ENCODE measurements around the gene RNF44.

RNF44 gene

DNA sequence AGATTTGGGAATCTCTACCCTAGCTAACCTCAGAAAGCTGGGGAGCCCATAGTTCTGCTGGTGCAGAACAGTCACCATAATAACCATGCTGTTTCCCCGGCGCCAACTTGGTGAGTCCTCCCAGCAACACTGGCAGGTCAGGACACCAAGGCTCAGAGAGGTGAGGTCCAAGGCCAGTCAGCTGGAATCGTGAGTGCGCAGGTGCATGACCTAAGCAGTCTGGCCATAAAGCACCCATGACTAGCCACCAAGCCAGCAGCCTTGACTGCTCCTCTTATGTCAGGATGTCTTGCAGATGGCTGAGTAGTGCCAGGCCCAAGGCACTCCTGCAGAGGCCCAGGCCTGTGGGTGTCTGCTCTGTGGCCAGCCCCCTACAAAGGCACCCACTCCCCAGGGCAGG lies 2.6 kb downstream of the RNF44 start:
- DNase-seq, result no peak

DNA sequence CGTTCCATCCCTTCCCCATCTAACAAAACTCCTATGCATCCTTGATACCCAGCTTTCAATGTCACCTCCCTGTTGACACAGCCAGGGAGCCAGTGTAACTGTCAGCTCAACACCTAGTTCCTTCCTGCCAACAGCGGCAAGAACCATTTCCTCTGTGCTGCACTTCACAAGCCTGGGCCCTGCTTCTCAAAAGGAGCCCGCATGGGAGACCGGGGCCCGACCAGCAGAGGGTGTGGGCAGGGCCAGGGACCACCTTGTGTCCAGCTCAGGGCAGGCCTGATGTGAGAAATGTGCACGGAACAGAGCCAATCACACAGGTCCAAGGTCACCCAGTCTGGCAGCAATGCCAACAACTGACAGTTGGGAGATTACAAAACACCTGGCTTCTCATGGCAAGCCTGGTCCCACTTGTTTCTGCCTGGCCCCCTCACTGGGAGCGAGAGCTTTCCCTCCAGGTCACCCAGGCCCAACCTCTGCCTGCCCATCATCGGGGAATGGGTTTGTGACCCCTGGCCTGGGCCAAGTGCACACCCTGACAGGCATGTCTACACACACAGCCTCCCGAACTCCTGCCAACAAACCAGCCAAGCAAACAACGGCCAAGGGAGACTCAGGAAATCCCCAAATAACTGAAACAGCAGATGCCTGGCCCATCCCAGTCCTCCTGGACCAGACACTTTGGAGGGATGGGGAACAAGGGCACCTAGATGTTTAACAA lies 3.1 kb downstream of the RNF44 start:
- DNase-seq, result no peak

DNA sequence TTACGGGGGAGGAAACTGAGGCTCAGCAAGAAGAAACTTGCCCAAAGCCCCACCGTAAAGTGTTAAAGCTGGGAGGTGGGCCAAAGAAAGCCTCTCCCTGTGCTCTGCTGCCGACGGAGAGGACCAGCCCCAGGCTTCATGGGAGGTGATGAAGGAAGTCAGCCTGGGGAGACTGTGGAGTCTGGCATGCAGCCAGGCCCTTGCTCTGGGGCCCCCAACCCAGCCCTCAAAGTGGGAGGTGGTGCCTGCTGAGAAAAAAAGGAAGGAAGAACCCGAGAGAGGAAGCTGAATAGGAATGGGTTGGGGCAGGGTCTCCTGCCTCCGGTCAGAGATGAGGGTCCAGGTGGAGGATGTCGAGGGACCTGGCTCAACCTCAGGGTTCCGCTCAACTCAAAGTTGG lies 3.8 kb downstream of the RNF44 start:
- no peak for DNase-seq

DNA sequence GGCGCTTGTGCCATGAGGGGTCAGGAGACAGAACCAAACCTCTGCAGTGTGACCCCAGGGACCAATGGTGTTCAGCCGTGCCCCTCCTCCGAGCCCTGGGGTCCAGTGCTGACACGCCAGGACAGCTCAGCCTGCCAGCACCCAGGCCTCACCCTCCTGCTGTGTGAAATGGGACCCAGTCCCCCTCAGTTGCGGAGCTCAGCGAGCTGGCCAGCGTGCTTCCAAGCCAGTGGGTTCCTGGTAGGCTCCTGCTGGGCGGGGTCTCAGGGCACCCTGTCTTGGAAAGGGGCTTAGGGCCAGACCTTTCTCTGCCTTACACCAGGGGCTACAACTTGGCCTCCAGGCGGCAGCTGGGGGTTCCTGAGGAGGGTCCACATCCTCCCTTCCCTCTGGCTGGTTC lies 4.4 kb downstream of the RNF44 start:
- DNase-seq, result no peak

DNA sequence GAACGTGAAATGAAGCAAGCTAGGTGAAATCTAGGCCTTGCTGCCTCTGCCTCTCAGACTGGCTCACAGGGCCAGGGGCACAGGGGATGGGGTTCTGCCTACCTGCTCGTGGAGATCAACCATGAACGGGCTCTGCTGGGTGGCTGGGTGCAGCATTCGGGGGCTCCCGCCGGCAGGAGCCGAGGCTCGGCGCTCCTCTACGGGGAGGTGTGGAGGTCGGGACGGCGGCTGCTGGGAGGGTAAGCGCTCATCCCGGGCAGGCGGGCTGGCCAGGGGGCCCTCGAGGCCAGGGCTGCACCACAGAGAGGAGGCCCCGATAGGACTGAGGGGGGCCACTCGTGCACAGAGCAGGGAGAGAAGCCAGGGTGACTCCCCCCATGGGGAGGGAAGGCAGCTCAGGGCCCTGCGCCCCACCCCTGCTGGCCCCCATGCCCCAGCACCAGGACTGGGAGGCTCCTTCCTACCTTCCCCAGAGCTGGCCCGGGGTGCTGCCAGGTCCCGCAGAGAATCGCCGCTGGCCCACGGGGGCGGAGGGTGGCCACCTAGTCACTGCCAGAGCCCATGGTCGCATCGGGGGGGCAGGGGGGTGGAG lies 5.2 kb downstream of the RNF44 start:
- no peak for DNase-seq

DNA sequence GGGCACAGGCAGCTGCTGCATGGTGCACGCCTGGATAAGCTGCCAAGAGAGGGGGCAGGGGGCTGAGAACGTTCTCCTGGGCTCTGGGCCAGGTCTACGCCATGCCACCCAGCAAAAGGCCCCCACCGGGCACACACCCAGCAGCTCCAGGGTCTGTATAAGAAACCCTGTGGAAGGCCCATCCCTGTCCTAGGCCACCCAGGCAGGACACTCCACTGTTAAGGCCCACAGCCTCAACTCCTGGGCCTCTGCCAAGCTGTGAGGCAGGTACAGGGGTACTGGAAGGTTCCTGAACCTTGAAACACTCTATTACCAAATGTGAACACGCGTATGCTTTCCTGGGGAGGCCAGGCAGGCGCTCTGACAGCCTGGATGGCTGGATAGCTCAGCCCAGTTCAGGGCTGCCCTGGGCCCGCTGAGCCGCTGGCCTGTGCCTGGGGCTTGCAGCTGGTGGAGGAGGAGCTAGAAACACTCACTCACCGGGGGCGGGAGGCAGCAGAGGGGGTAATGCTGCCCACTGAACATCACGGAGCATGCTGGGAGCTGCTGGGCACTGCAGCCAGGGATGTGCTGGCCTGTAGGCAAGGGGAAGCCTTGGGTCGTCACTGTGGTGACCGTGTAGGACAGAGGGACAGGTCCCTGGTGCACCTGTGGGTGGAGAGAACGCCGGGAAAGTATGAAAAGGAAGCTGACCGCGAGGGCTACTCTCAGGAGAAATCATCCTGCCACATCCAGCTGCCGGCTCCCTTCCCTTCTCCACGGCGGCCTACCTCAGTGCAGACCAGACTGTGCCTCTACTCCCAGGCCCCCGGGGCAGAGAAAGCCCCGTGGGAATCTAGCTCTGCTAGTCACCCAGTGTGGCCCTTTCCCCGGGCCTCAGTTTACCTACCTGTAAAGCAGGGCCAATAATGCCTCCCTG lies 6.0 kb downstream of the RNF44 start:
- DNase-seq, result no peak

DNA sequence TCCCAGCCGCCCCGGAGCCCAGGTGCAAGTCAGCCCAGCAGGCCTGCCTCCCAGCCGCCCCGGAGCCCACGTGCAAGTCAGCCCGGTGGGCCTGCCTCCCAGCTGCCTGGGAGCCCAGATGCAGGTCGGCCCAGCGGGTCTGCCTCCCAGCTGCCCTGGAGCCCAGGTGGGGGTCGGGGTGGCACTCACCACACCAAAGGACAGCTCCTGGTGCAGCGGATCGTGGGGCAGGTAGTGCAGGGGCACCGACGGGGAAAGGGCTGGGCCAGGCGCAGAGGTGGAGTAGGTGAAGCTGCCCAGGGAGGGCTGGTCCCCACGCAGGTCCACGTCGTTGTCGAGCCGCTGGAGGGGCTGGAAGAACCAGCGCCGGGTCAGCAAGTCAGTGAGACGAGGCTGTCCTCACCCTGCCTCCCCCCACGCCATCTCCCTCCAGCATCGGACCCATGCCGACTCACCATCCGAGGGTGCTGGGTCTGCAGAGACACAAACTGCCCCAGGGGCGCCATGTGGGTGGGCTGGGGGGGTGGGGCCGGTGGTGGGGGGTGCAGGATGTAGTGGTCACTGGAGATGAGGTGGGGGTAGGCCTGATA lies 6.7 kb downstream of the RNF44 start:
- DNase-seq, result no peak

DNA sequence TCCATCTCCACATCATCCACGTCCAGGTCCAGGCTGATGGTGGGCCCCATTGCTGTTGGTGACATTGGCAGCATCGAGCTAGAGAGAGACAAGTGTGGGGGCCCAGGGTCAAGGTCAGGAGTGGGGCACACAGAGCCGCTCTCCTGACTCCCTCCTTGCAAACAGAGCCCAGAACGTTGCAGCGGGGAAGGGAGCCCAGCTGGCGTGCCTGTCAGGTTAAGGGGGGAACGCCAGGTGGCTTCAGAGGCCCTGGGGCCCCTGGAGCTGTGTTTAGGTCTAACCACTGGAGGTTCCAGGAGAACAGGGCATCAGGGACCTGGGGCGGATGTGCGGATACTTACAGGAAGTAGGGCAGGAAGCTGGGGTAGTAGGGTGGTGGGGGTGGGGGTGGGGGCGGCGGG lies 7.5 kb downstream of the RNF44 start:
- DNase-seq, result no peak

DNA sequence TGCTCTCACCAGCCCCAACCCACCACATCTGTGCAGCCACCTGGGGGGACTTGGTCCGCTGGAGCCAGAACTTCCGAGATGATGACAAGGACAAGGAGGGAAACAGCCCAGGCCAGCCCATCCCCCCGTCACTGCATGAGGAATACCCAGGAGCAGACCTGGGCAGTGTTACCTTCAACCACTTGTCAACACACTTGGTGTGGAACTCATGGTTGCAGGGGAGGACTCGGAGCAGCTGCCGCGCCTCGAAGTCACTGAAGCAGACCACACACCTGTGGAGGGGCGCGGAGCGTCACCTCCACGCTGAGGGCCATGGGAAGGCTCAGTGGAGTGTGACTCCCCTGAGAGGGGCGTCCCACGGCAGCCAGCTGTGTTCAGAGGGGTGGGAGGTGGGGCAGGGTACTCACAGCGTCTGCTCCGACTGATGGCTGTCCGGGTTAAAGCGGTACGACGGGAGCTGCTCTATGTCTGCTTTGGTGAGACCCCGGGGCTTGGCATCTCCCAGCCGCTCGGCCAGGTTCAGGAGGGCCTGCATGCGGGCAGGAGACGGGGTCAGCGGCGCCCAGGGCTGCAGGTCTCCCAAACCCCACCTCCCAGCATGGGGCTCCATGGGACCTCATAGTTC lies 8.0 kb downstream of the RNF44 start:
- no peak for DNase-seq

DNA sequence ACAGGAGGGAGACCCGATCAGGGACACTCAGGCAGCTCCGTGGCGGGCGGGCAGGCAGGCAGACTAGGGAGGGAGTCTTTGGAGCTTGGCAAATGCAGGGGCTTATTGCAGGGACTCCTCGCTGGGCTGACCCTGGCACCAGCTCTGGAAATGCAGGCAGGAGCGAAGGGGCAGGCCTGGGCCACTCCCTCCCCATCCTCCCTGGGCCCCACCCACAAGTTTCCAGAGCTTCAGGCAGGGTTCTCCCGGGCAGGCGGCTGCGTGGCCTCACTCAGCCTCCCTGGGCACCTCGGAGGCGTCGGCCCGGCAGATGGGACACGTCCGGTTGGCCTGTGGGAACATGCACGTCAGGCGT lies 8.5 kb downstream of the RNF44 start:
- DNase-seq, result no peak

DNA sequence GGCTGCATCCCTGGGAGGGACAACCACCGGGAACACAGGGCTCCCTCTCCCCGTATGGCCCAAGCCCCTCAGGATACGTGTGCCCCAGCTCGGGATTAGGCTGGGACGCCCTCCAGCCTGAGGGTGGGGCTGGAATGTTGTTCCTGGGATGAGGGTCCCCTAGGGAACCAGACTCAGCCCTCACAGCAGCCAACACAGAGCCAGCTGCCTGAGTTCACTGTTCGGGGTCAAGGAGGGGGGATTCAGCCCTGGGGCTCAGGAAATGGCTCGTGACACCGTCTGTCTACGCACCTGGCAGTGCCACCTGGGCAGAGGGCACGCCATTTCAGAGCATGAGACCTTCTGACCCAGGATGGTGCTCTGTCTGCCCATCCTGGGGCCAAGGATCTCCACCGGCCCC lies 8.9 kb downstream of the RNF44 start:
- no peak for DNase-seq

DNA sequence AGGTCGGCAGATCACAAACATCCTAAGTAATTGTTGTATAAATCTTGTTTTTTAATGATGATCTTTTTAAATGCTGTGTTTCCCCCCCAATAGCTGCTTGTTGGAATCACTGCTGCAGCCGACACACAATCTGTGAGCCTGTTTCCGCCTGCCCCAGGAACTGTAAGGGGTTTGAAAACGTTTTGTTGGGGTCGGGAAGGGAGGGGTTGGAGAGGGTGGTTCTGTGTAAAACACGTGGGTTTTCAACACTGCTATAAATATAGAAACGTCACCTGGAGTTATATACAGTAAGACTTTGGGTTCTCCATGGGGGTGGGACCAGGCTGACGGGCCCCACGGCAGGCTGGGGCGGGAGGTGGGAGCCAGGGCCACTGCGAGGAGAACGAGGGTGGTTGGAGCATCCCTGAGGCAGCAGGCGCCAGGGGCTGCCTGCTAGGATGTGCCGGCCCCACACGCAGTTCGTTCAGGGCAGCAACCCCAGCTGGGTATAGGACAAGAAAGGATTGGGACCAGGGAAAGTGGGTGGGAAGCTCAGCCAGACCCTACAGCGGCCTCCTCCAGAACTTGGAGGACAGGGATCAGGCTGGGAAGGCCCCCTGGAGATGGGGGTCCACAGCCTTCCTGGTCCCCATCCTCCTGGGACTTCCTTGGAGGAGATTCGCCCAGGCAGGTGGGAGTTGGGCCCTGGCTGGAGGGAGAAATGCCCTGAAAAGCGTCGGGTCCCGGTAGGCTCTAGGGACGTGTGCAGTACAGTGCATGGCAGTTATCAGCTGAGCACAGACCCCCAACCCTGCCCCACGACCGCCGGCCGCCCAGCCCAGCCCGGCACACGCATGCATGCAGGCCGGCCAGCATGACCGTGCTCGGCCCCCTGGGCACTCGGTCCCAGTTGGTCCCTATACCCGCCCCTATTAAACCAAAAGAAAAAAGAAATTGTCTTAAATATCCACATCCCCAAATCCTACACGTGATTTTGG lies 9.7 kb downstream of the RNF44 start:
- no peak for DNase-seq

DNA sequence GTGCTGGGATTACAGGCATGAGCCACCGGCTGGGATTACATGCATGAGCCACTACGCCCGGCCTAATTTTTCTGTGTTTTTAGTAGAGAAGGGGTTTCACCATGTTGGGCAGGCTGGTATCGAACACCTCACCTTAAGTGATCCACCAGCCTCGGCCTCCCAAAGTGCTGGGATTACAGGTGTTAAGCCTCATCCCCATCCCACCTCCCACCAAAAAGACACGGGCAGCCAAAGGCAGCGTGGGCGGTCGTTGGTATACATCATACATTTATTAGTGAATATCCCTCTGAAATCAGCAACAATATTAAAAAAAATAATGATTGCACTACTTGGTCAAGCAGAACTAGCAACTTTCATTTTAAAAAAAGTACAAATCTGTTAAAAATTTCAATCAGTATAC lies 10.7 kb downstream of the RNF44 start:
- no peak for DNase-seq

DNA sequence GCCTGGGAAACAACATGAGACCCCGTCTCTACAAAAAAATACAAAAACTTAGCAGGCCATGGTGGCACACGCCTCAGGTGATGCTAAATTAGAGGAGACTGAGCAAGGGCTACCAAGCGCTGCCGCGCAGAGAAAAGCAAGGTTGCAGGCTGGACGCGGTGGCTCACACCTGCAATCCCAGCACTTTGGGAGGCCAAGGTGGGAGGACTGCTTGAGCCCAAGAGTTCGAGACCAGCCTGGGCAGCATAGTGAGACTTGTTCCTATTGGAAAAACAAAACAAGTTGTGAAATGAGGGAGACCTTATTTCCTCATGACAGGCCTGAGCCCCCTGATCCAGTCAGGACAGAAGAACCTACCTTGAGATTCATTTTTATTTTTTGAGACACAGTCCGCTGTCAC lies 11.5 kb downstream of the RNF44 start:
- DNase-seq, result no peak

DNA sequence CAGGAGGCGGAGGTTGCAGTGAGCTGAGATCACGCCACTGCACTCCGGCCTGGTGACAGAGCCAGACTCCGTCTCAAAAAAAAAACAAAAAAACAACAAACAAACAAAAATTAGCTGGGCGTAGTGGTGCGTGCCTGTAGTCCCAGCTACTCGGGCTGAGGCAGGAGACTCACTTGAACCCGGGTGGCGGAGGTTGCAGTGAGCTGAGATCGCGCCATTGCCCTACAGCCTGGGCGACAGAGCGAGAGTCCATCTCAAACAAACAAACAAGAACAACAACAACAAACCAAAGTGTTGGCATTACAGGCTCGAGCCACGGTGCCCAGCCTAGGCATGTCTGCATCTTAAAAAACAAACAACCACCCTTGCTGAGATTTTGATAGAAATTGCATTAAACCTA lies 12.2 kb downstream of the RNF44 start:
- DNase-seq, result no peak

DNA sequence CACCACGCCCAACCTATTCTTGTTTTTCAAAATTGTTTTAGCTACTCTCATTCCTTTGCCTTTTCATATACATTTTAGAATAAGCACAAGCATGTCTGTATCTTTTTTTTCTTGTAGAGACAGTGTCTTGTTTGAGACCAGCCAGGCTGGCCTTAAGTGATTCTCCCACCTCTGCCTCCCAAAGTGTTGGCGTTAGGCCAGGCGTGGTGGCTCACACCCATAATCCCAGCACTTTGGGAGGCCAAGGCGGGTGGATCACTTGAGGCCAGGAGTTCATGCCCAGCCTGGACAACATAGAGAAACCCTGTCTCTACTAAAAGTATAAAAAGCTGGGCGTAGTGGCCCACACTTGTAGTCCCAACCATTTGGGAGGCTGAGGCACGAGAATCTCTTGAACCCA lies 13.1 kb downstream of the RNF44 start:
- no peak for DNase-seq

DNA sequence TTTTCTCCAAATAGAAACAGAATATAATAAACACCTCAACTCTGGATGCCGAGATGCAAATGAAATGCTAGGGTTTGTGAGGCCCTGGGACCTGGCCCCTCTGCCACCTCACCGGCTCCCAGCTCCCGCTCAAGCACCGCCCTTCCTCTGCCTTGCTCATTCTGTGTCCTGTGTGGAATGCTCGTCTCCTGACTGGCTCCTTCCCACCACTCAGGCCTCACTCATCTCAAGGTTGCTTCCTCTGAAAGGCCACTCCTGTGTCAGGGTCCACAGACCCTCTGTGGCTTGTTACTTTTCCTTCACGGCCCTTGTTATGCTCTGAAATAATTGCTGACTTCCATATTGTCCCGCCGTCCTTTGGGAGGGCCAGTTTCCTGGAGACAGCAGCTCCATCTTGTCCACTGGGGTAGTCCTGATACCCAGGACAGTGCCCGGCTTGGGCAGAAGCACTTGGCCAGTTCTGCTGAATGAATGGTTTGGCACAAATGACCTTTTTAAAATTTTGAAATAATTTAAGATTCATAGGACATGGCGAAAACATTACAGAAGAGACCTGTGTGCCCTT lies 15.4 kb downstream of the RNF44 start:
- no peak for DNase-seq

DNA sequence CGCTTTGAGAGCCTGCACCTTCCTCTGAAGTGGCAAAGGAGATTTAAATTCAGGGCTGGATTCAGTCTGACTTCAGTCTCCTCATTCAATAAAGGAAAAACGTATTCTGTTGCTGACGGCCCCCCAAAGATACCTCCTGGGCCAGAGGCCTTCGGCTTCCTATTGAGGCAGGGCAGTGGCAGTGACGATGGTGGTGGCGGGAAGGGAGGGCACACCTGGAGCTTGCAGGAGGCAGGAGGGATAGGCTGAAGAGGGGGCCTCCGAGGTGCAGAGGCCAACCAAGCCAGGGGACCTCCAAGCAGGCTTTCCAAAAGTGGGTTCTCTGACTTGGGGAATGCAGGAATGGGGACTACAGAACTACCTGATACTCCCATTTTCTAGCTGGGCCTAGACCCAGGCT lies 15.9 kb downstream of the RNF44 start:
- no peak for DNase-seq

DNA sequence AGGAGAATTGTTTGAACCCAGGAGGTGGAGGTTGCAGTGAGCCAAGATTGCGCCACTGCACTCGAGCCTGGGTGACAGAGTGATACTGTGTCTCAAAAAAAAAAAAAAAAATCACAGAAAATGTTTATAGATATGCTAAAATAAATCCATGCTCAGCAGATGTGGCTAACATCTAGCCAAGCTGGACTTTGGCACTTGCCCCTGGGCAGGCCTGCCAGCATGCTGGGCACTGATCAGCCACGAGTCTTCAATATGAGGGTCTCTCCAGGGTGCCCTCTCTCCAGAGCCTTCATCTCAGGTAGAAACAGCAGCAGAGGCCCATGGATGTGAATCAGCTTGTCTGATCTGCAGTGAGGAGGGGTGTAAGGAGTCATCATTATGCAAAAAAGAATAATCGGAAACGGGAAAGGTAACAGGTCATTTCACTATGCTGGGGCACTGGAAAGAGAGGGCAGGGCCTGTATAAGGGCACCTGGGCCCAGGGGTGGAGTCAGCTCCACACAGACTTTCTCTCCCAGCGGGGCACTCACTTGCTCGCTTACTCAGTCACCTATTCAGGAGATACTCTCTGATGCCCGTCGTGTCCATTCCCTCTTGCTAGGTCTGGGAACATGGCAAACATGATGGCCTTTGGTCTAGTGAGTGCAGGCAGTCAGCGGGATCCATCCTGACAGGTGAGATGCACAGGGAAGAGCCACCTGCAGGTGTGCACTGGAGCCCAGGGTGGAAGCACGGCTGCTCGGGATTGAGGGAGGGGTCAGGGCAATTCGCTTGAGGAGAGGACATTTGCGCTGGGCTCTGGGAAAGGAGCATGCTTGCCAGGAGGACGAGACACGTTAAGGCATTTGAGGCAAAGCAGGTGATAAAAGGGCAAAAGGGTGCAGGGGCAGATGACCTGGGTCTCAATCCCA lies 17.1 kb downstream of the RNF44 start:
- no peak for DNase-seq

DNA sequence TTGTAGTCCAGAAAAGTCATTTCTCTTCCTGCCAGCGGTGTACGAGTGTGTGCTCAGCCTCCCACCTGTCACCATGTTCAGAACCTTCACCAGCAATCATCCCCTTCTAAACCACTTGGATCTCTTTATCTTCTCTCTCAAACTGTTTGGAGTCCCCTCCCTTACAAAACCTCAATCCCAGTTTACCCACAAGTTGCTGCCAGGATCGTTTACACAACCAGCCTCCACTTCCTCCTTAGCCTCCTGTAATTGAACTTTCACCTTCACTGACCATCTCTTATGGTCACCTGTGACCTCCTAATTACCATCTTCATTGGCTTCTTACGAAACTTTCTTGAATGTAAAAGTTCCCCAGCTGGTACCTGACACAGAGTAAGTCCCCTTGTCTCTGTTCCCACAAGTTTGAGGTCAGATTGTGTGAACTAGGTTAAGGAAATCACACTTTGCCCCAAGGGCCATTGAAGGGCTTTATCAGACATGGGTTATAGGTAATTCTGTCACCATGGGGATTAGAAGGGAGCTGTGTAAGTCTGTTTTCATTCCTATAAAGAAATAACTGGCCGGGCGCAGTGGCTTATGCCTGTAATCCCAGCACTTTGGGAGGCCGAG lies 20.0 kb downstream of the RNF44 start:
- DNase-seq, result no peak

Measured in NCI-H187 treated with DMSO at 0.1 percent for 48 hours (cell line).